Right lobe of liver (tissue), 4 donors: ENCODE data around the gene PTOV1.

ENCODE experiments used
- CTCF ChIP-seq, 4 donors: fragments of 200-600 bp in 3 of 4; fragments of 450-650 bp in 1 of 4; IDR thresholded peaks; one replicate each; pipeline versions ENCODE4 v1.5.1 to v1.8.0; 2016 to 2022; ENCODE audit warnings: antibody characterized with exemption in 4 of 4, mild to moderate bottlenecking in 2 of 4
- POLR2A ChIP-seq: fragments of 450-650 bp; IDR thresholded peaks from one replicate; pipeline ENCODE4 v1.6.1; 2017; ENCODE audit warnings: antibody characterized with exemption, mild to moderate bottlenecking
- donor health status: DM: no; HTN: no; CAD: no.
- donor health status: DM: no; HTN: no; CAD: no.
- donor health status: DM: no; HTN: yes; CAD: no.

- TF ChIP-seq CTCF (IDR thresholded peaks at IDR 0.05) (peak in 1 of 4 donors; percentile 2), POLR2A (no peak)
These were observed 39.7 kb downstream of the PTOV1 start for GRCh38 chr19:49890349-49891311.
